Measurements from ENCODE around the gene RDX. TPM values are rescaled to one million over a fixed set of nuclear protein-coding genes. Genes with fewer than 3 reads are reported as not detected.

Gene RDX
- total RNA-seq, 2 experiments from 2014 or later = 11.4 to 14.2 TPM

- no peaks in the 10 kb centered on the region for H3K27me3 ChIP-seq (ENCODE audit: control insufficient read depth in 1 of 2, insufficient read depth in 2 of 2, low read length in 2 of 2)
- H3K9me3 ChIP-seq (ENCODE audit: control insufficient read depth in 1 of 2, insufficient read depth in 1 of 2, low read length in 2 of 2) = no peaks in the 10 kb centered on the region
- Mint-ChIP-seq H3K27me3 (no peaks in the 10 kb centered on the region), H3K4me1 (ENCODE audit: low read depth) (peaks cover 27% of the 10 kb centered on the region), H3K27ac (no peak overlapping the region), H3K9me3 (no peaks in the 10 kb centered on the region), H3K4me3 (peak overlapping the region; percentile 90), H3K36me3 (ENCODE audit: low read depth) (no peaks in the 10 kb centered on the region)
- peaks cover 12% of the 10 kb centered on the region for H3K4me1 ChIP-seq (ENCODE audit: insufficient read depth, low read length)
- ChIA-PET CTCF (no interaction called here), POLR2A (no interaction called here)
- TF ChIP-seq CTCF (IDR thresholded peaks at IDR 0.05) = no peak
- no peak for ATAC-seq (ENCODE audit: poor library complexity)
- no peak overlapping the region for H3K4me3 ChIP-seq (ENCODE audit: low read length)
- intact Hi-C loops (cut with DNase I, micrococcal nuclease) = loop anchor here (5.0 to 10.0 kb wide), 3 partner anchors 97 to 1466 kb away; partner anchors contain the start of gene PPP2R1B (in 1 of the 2)
- H3K36me3 ChIP-seq (ENCODE audit: insufficient read depth, low read length) = no peaks in the 10 kb centered on the region
- no peak for DNase-seq
- no peak overlapping the region for H3K27ac ChIP-seq (ENCODE audit: low read depth in 1 of 2, low read length in 2 of 2)
Measured at GRCh38 chr11:110299006-110299785, 2.8 kb upstream of the RDX start.

GRCh38 chr11:110298301-110298765, 1.9 kb upstream of the RDX start:
- no peak overlapping the region for H3K4me3 ChIP-seq (ENCODE audit: low read length)
- no peaks in the 10 kb centered on the region for H3K36me3 ChIP-seq (ENCODE audit: insufficient read depth, low read length)
- DNase-seq (no peak), ATAC-seq (ENCODE audit: poor library complexity) (no peak)
- ChIA-PET POLR2A (no interaction called here), CTCF (interaction anchor here (0.6 kb wide), 1 partner anchor 17 kb away, joined by 3 read pairs; no protein-coding TSS in a partner anchor)
- H3K27ac ChIP-seq (ENCODE audit: low read depth in 1 of 2, low read length in 2 of 2) = no peak overlapping the region
- intact Hi-C loops (cut with DNase I, micrococcal nuclease) = loop anchor here (5.0 to 10.0 kb wide), 3 partner anchors 96 to 1466 kb away; partner anchors contain the start of gene PPP2R1B (in 1 of the 2)
- no peaks in the 10 kb centered on the region for H3K9me3 ChIP-seq (ENCODE audit: control insufficient read depth in 1 of 2, insufficient read depth in 1 of 2, low read length in 2 of 2)
- Mint-ChIP-seq H3K36me3 (ENCODE audit: low read depth) (no peaks in the 10 kb centered on the region), H3K4me1 (ENCODE audit: low read depth) (peaks cover 35% of the 10 kb centered on the region), H3K27ac (peak overlapping the region; percentile 55), H3K9me3 (no peaks in the 10 kb centered on the region), H3K4me3 (peak overlapping the region; percentile 90), H3K27me3 (no peaks in the 10 kb centered on the region)
- no peaks in the 10 kb centered on the region for H3K27me3 ChIP-seq (ENCODE audit: control insufficient read depth in 1 of 2, insufficient read depth in 2 of 2, low read length in 2 of 2)
- no peak for TF ChIP-seq CTCF (IDR thresholded peaks at IDR 0.05)
- H3K4me1 ChIP-seq (ENCODE audit: insufficient read depth, low read length) = peaks cover 20% of the 10 kb centered on the region

GRCh38 chr11:110297726-110298300, 1.4 kb upstream of the RDX start:
- intact Hi-C loops (cut with DNase I, micrococcal nuclease) = loop anchor here (5.0 to 10.0 kb wide), 3 partner anchors 96 to 1467 kb away; partner anchors contain the start of gene PPP2R1B (in 1 of the 2)
- Histone ChIP-seq H3K27ac (ENCODE audit: low read depth in 1 of 2, low read length in 2 of 2) (no peak overlapping the region), H3K4me3 (ENCODE audit: low read length) (no peak overlapping the region), H3K9me3 (ENCODE audit: control insufficient read depth in 1 of 2, insufficient read depth in 1 of 2, low read length in 2 of 2) (no peaks in the 10 kb centered on the region), H3K27me3 (ENCODE audit: control insufficient read depth in 1 of 2, insufficient read depth in 2 of 2, low read length in 2 of 2) (no peaks in the 10 kb centered on the region), H3K36me3 (ENCODE audit: insufficient read depth, low read length) (no peaks in the 10 kb centered on the region), H3K4me1 (ENCODE audit: insufficient read depth, low read length) (peaks cover 20% of the 10 kb centered on the region)
- Mint-ChIP-seq H3K4me3 (peak overlapping the region; percentile 90), H3K27ac (peak overlapping the region; percentile 55), H3K36me3 (ENCODE audit: low read depth) (no peaks in the 10 kb centered on the region), H3K27me3 (no peaks in the 10 kb centered on the region), H3K9me3 (no peaks in the 10 kb centered on the region), H3K4me1 (ENCODE audit: low read depth) (peaks cover 35% of the 10 kb centered on the region)
- ATAC-seq (ENCODE audit: poor library complexity) (no peak), DNase-seq (peak in 2 of 14 experiments; percentile 32 to 46)
- TF ChIP-seq CTCF (IDR thresholded peaks at IDR 0.05) = no peak
- ChIA-PET POLR2A (interaction anchor here (2.1 kb wide), 1 partner anchor 132 kb away, joined by 9 read pairs; the partner anchor contains the start of gene FDX1), CTCF (interaction anchor here (0.6 kb wide), 1 partner anchor 16 kb away, joined by 3 read pairs; no protein-coding TSS in a partner anchor)

Measured in CD4-positive, alpha-beta T cell (primary cell).